KBM-7 (cell line): ENCODE measurements around the gene RNU6-1.

Experiments
- DNase-seq: peaks from one replicate; pipeline ENCODE4 v3.0.0-alpha.2; 2015
- in situ Hi-C: fragments of 300-500 bp; cut with MboI; formaldehyde crosslinking; loops from 2 replicates; pipeline ENCODE4 v1.14.3; 2020; ENCODE audit warnings: low sequenced_read_pairs, low pct_unique_long_range_greater_than_20kb, mixed read lengths

The RNU6-1 gene

GRCh38 chr15:67824976-67825880 is 14.6 kb downstream of the RNU6-1 start, which contains the start of gene SKOR1:
SKOR1 (plus strand) TSS chr15:67825509; CDS start chr15:67825603, 94 bp downstream.
- peak; percentile 51 for DNase-seq
- in situ Hi-C loops: no loop called here

GRCh38 chr15:67824197-67824968 is 15.5 kb downstream of the RNU6-1 start:
- DNase-seq: peak; percentile 69
- in situ Hi-C loops: no loop called here

- in situ Hi-C loops: no loop called here
- DNase-seq: peak; percentile 68
Measured at GRCh38 chr15:67823314-67824196, 16.3 kb downstream of the RNU6-1 start.

- in situ Hi-C loops: no loop called here
- DNase-seq: no peak
Measured at GRCh38 chr15:67822537-67823313, 17.1 kb downstream of the RNU6-1 start.

- in situ Hi-C loops: no loop called here
- no peak for DNase-seq
Measured at GRCh38 chr15:67821784-67822440, 17.9 kb downstream of the RNU6-1 start.

GRCh38 chr15:67820992-67821783 is 18.7 kb downstream of the RNU6-1 start:
- in situ Hi-C loops: no loop called here
- DNase-seq: peak; percentile 64

- no peak for DNase-seq
- in situ Hi-C loops: no loop called here
Measured at GRCh38 chr15:67820122-67820991, 19.5 kb downstream of the RNU6-1 start.

- in situ Hi-C loops: no loop called here
- DNase-seq: no peak
Measured at GRCh38 chr15:67819636-67820035, 20.2 kb downstream of the RNU6-1 start.

GRCh38 chr15:67818464-67818863 is 21.4 kb downstream of the RNU6-1 start:
- in situ Hi-C loops: no loop called here
- no peak for DNase-seq

- DNase-seq: no peak
- in situ Hi-C loops: no loop called here
Measured at GRCh38 chr15:67816668-67817067, 23.2 kb downstream of the RNU6-1 start.

- no peak for DNase-seq
- in situ Hi-C loops: no loop called here
Measured at GRCh38 chr15:67815036-67815592, 24.7 kb downstream of the RNU6-1 start.

GRCh38 chr15:67813104-67813634 is 26.7 kb downstream of the RNU6-1 start:
- in situ Hi-C loops: no loop called here
- no peak for DNase-seq

GRCh38 chr15:67812241-67812644 is 27.6 kb downstream of the RNU6-1 start:
- DNase-seq: no peak
- in situ Hi-C loops: no loop called here

GRCh38 chr15:67809866-67810265 is 30.0 kb downstream of the RNU6-1 start:
- no peak for DNase-seq
- in situ Hi-C loops: no loop called here

- in situ Hi-C loops: no loop called here
- DNase-seq: no peak
Measured at GRCh38 chr15:67809441-67809840, 30.4 kb downstream of the RNU6-1 start.

- no peak for DNase-seq
- in situ Hi-C loops: no loop called here
Measured at GRCh38 chr15:67808821-67809220, 31.0 kb downstream of the RNU6-1 start.
